ENCODE data around the gene LTC4S. TPM values are rescaled to one million over a fixed set of nuclear protein-coding genes. Genes with fewer than 3 reads are reported as not detected.

LTC4S gene
- total RNA-seq, 1 experiment from 2014 or later: 0.87 TPM

- no peak for DNase-seq (ENCODE audit: extremely low read depth, low read depth)
Observed at GRCh38 chr5:179805070-179805528, 11.3 kb downstream of the LTC4S start.

GRCh38 chr5:179805529-179806249 lies 11.9 kb downstream of the LTC4S start:
- no peak for DNase-seq (ENCODE audit: extremely low read depth, low read depth)

GRCh38 chr5:179806250-179807048 lies 12.7 kb downstream of the LTC4S start, which contains the start of gene MGAT4B:
TSS of gene MGAT4B (minus strand) at chr5:179806866. CDS start at chr5:179806583, 283 bp downstream.
- DNase-seq (ENCODE audit: extremely low read depth, low read depth): no peak

- no peak for DNase-seq (ENCODE audit: extremely low read depth, low read depth)
Observed at GRCh38 chr5:179812135-179812825, 18.5 kb downstream of the LTC4S start.

GRCh38 chr5:179812997-179813607 lies 19.3 kb downstream of the LTC4S start:
- no peak for DNase-seq (ENCODE audit: extremely low read depth, low read depth)

GRCh38 chr5:179814090-179814489 lies 20.3 kb downstream of the LTC4S start:
- no peak for DNase-seq (ENCODE audit: extremely low read depth, low read depth)

GRCh38 chr5:179815491-179816249 lies 21.9 kb downstream of the LTC4S start:
- DNase-seq (ENCODE audit: extremely low read depth, low read depth): no peak

GRCh38 chr5:179816401-179816795 lies 22.6 kb downstream of the LTC4S start:
- DNase-seq (ENCODE audit: extremely low read depth, low read depth): no peak

- no peak for DNase-seq (ENCODE audit: extremely low read depth, low read depth)
Observed at GRCh38 chr5:179816796-179817469, 23.1 kb downstream of the LTC4S start.

- no peak for DNase-seq (ENCODE audit: extremely low read depth, low read depth)
Observed at GRCh38 chr5:179817470-179817840, 23.7 kb downstream of the LTC4S start.

- DNase-seq (ENCODE audit: extremely low read depth, low read depth): no peak
Observed at GRCh38 chr5:179817890-179818745, 24.3 kb downstream of the LTC4S start.

- peak; percentile 91 for DNase-seq (ENCODE audit: extremely low read depth, low read depth)
Observed at GRCh38 chr5:179818746-179819295, 25.0 kb downstream of the LTC4S start.

- peak; percentile 66 for DNase-seq (ENCODE audit: extremely low read depth, low read depth)
Observed at GRCh38 chr5:179819296-179820126, 25.7 kb downstream of the LTC4S start.

- DNase-seq (ENCODE audit: extremely low read depth, low read depth): no peak
Observed at GRCh38 chr5:179820127-179820482, 26.3 kb downstream of the LTC4S start.

- peak; percentile 78 for DNase-seq (ENCODE audit: extremely low read depth, low read depth)
Observed at GRCh38 chr5:179820483-179821297, 26.9 kb downstream of the LTC4S start, which contains the start of gene SQSTM1. TSS of gene SQSTM1 (plus strand) at chr5:179820905. CDS start at chr5:179820937, 32 bp downstream.

- peak; percentile 89 for DNase-seq (ENCODE audit: extremely low read depth, low read depth)
Observed at GRCh38 chr5:179821298-179822058, 27.7 kb downstream of the LTC4S start.
